NCI-H1105 (cell line): ENCODE measurements around the gene ZNF394.

ENCODE experiments used
- DNase-seq: peaks from one replicate; lab custom pipeline; 2025; lab: John Stamatoyannopoulos, UW

Gene ZNF394

GRCh38 chr7:99493823-99494222 is 6.3 kb downstream of the ZNF394 start:
- no peak for DNase-seq

DNA sequence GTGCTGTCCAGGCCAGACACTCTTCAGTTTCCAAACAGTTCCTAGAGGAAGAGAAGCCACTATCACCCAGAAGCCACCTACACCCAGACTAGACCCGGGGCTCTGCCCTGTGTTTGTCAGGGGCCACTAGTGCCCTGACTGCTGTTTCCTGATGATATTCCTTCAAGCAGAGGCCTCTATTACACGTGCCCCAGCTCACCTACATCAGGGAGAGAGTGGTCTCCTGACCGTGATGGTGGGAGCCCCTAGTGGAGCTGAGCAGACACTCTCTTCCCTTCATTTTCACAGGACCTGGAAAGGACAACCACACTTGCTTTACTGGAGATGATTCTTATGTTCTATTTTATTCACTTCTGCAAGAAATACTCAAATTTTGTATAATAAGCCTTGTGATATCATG is 9.2 kb downstream of the ZNF394 start:
- no peak for DNase-seq

GRCh38 chr7:99489235-99489634 is 10.8 kb downstream of the ZNF394 start:
- DNase-seq, result no peak

DNA sequence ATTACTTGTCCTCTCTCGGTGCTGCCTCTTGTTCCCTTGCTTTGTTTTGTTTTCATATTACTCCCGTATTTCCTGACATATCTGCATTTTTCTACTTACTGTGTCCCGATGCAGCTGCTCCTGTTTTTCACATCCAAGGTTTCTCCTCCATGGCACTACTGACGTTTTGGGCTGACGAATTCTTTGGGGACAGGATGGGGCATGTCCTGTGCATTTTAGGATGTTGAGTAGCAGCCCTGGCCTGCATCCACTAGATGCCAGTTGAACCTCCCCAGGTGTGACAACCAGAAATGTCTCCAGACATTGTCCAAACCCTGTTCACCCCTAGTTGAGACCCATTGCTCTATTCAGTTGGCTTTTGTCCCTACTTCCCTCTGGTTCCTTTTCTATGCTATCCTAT is 15.0 kb downstream of the ZNF394 start:
- no peak for DNase-seq

- no peak for DNase-seq
Measured at GRCh38 chr7:99478464-99479440, 21.3 kb downstream of the ZNF394 start.

DNA sequence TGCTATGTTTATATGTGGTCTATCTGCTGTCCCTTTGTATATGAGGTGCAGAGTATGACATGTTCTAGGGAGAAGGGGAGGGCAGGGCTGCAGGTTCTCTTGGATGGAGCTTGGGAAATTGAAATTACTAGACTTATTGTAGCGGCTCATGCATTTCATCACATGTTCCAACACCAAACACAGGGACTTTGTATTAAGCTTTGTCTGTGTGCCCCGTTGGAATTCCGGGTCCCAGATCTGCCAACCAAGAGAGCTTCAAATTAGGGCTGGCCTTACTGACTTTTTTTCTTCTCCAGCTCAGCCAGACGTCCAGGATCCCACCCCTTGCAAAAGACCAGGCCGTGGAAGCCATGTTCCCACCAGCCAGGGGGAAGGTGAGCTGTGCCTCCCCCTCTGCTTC is 24.0 kb downstream of the ZNF394 start:
- DNase-seq, result no peak

GRCh38 chr7:99473315-99473596 is 26.8 kb downstream of the ZNF394 start:
- DNase-seq, result no peak

DNA sequence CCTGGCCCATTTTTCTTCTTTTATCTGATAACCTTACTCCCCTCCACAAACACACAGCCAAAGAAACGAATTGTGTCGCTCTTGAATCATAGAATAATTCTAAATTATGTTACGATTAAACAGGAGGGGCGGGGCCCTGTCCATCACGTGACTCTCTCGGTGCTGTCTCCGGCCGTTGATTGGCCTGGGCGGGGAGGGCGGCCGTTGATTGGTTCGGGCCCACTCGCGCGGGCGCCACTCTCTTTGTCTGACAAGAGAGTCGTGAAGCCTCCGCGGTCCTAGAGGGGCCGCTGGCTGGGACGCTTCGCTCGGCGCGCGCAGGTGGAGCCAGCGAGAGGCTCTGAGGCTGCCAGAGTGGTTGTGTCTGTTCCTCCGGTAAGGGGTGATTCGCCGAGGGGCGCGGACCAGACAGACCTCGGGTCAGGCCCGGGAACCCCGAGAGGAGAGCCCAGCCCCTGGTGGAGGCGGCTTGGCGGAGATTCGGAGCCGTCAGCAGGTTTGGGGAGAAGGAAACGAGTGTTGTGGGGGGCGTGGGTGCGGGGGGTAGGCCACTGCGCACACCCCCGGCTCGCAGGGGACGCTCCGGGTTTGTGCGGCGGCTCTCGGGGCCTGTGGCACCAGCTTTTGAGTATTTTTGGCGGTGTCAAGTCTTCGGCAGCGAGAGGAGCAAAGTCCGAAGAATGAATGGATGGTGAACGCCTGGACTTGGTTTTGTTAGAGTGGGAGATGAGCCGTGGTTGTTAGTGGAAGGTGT is 27.3 kb downstream of the ZNF394 start, which contains the start of gene ZNF789:
TSS of gene ZNF789 (plus strand) at position 330 of the 754 bp plus-strand sequence. CDS start 3,567 bp downstream, outside the sequence.
- peak; percentile 96 for DNase-seq

GRCh38 chr7:99469381-99470065 is 30.6 kb downstream of the ZNF394 start:
- no peak for DNase-seq

DNA sequence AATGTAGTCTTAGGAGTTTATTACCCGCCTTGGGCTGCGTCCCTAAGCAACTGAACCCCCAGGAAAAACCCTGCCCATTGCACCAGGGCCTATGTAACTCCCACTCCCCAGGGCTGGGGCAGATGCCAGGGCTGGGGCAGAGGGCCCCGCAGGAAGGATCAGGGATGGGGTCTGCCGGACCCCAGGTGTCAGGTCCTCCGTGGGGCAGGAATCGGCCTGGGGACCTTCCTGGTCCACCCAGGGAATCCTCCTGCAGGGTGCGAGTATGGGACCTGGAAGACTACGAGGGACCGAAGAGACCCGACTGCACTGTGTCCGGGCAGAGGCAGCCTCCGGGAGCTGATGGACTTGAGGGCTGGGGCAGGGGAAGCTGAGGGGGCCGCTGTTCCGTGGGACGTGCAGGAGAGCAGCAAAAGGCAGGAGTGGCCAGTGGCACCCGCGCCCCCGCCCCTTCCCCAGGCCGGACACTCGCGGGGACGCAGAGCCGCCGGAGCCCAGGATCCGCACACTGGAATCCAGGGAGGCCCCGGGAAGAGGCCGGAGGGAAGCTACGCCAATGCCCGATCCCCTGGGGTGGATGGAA is 31.7 kb downstream of the ZNF394 start:
- DNase-seq, result no peak

- no peak for DNase-seq
Measured at GRCh38 chr7:99465421-99465768, 34.7 kb downstream of the ZNF394 start.

- no peak for DNase-seq
Measured at GRCh38 chr7:99461221-99461620, 38.9 kb downstream of the ZNF394 start.

GRCh38 chr7:99460651-99461050 is 39.4 kb downstream of the ZNF394 start:
- DNase-seq, result no peak

DNA sequence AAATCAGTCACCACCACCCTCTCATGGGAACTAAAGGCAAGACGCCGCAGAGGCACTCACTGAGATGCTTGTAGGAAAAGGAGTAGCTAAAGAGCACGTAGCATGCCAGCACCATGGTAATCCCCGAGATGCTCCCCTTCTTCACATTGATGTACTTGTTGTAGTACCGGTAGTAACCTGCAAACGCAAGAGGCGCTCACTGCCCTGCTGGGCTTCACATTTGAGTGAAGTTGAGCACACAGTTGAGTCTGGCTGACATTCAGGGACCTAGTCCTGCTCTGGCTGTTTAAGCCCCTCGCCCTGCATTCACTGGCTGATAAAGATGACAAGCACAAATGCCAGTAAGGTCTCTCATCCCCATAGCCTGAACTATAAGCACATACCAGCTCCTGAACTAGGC is 41.0 kb downstream of the ZNF394 start:
- DNase-seq, result no peak

DNA sequence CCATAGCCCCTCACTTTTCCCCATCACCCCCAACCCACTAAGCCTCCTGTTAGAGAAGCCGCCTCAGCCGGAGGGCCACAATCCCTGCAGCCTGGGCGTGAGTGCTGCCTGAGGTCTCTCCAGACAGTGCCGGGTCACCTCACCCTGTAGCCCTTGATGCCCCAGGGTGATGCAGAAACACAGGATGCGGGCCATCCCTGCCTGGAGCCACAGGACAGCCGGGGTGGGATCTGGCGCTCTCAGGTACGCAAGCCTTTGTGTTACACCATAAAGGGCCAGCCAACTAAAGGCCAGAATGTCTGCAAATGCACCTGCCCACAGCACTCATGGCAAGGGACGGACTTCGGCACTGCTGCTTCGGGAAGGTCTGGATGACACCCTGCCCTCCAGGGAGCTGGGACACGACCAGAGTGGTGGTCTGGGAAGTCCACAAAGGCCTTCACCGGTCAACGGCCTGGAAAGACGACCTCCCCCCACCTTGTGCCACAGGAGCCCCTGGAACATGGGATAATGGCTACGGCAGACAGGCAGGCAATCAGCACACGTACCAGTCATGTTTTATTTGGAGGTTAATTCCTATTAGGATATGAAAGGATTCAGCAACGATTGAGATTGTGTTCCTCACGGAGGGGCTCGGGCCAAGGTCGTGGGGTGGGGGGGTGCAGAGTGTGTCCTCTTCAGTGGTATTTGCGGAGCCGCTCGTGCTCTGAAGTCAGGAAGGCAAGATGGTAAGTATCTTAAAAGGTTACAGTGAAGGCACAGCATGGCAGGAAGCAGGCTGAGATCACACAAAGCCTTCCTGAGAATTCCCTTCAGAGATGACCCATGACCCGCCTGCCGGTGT is 42.2 kb downstream of the ZNF394 start:
- no peak for DNase-seq

DNA sequence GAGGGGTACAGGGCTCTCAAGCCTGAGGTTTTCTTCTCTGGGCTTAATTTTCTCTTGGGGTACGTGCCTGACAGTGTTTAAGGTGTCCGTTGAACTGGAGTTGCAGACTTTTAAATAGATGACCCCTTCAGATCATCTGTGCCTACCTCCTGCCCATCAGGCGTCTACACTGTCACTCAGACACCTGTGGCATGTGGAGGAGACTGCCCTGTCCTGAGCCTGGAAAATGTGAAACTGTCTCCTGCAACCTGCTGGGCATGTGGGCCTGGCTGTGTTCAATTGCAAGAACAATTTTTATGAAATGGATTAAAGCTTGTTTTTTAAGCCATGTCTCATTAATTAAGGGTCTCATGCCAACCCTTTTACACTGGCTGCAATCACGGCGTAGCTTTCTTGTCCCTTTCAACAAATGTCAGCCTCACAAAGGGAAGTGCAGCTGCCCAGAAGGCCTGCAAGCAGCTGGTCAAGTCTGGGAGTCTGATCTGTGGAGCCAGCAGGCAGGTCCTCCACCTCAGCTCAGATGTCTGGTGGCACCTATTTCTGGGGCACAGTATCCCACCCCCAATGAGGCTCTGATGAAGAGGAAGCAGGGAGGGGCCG is 42.9 kb downstream of the ZNF394 start:
- no peak for DNase-seq

GRCh38 chr7:99456288-99456687 is 43.8 kb downstream of the ZNF394 start:
- DNase-seq, result no peak

GRCh38 chr7:99455874-99456273 is 44.2 kb downstream of the ZNF394 start:
- no peak for DNase-seq

DNA sequence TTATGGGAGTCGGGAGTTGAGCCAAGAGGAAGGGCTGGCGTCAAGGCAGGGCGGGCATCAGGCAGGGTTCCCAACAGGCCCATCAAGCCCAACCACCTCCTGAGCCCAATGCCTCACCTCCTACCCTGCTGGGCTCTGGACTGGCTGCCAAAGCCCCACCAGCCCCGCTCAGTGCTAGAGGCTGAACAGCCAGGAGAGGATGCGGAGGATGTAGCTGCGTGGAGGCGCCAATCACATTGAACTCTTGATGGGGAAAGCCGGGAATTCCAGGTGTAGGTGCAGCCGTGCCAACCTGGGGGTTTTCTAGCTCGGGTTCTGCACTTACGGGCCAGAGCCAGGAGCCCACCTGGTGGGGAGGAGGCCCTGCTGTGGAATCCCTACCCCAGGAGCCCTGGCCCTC is 47.0 kb downstream of the ZNF394 start:
- no peak for DNase-seq

- DNase-seq, result no peak
Measured at GRCh38 chr7:99452541-99452940, 47.5 kb downstream of the ZNF394 start.

- no peak for DNase-seq
Measured at GRCh38 chr7:99451936-99452335, 48.1 kb downstream of the ZNF394 start.
